ENCODE data around the gene GJD3.

Gene GJD3

DNA sequence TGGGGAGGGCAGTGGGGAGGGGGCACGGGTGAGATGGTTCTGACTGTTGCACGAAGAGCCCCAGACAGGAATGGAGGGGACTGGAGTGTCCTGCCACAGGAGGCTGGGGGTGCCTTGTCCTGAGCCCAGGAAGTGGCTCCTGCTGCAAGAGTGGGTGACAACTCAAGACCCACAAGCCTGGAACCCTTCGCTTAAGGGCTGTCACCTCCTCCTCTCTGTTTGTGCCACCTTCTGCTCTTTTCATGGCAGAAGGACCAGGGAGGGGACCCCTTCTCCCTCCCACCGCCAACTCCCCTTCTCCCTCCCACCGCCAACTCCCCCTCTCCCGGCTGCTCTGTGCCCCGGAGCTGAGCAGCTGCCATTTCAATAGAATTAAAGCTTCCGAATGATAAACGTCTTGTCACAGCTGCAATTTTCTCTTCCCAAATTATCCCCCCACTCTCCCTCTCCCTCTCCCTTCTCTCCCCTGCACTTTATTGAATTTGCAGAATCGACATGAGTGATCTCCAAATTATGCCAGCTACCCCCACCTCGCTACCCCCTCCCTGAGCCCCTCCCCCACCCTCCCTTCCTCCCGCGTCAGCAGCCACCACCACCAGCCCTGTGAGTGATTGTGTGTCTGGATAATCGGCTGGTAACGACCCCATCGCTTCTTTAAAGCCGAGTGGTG is 13.7 kb downstream of the GJD3 start:
- DNase-seq, result no peak

DNA sequence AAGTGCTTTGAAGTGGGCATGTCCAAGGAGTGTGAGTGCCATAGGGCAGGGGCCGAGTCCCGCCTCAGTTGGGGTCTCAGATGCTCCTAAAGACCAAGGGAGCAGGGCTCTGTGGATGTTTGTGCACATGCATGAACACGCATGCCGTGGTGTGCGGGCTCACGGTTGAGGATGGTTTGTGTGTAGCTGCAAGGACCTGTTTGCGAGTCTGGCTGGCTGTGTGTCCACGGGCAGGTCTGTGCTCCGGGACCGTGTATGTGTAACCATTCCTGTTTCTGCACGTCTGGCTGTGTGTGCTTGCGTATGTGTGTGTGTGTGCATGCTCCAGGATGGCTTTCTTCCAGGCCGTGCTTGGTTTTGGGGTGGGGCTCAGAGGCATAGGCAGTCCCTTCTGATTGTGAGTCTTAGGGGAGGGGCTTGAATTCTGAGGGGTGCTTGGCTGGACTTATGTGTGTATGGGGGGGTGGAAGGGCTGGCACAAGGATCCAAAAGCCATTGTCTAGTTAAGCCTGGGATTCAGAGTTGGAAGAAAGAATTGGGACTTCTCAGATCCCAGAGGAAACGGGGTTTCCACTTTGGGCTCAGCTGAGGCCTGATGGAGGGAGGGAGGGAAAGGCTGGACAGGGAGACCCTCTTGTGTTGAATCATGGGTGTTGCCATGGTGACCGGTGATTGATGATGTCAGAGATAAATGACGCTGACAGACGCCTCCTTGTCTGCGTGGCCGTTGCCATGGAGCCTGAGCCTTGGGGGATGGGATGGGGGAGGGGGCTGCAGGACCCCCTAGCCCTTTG is 14.4 kb downstream of the GJD3 start:
- DNase-seq, result no peak

DNA sequence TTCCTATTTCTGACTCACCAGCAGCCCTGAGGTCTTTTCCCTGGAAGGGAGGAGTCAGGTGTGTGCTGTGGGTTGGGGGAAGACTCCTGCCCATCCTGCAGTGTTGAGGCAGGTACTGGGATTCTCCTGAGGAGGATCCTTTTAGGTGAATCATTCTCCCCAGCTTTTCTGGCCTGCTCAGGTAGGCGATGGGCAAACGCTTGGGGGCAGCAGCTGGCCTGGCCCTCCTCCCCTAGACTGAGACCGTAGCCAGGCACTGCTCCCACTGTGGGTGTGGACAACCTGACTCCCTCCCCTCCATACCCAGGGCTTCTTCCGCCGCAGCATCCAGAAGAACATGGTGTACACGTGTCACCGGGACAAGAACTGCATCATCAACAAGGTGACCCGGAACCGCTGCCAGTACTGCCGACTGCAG is 15.1 kb downstream of the GJD3 start:
- no peak for DNase-seq

DNA sequence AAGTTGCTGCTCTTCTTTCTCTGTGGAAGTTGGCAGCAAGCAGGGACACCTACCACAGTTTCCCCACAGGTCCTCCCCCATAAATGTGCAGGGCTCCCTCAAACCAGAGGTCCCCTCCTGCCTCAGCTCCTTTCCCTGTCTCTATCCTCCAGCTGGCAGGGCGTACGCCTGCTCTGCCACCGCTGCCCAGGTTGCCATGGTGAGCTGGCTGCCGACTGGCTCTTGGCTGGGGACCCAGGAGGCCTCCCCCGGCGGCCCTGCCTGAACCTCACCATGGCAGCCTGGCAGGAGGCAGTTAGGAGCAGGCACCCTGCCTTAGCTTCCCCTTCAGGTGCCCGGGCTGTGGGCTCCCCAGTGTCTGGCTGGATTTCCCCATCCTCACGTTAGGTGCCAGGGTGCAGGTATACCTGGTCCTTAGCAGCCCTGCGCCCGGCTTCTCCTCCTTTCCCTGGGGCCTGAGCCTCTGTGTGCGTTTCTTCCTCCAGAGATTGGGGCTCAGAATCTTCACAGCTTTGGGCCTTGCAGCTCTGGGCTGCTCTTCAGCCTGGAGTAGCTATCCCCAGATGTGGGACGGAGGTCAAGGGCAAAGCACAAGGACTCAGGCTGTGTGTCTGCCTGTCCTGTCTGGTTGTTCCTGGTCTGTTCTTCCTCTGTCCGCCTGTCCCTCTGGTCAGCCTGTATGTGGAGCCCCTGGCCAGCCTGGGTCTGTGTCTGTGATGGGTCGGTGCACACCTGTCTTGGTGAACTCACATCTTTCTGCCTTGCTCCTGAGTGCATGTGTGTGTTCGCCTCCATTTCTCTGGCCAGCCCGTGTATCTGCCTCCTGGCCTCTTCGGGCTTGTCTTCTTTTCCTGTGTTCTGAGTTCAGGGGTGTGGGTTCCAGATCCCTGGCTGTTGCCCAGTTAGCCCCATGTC is 15.7 kb downstream of the GJD3 start:
- no peak for DNase-seq

DNA sequence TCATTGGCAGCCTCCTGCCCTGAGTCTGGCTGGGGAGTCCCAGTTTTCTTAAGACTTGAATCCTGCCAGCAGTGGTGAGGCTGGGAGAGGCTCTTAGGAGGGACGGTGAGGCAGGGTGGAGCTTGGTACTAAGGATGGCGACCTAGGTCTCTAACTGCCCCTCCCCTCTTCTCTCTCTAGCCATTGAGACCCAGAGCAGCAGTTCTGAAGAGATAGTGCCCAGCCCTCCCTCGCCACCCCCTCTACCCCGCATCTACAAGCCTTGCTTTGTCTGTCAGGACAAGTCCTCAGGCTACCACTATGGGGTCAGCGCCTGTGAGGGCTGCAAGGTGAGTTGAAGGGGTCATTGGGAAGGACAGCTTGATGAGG is 16.4 kb downstream of the GJD3 start:
- DNase-seq, result no peak

DNA sequence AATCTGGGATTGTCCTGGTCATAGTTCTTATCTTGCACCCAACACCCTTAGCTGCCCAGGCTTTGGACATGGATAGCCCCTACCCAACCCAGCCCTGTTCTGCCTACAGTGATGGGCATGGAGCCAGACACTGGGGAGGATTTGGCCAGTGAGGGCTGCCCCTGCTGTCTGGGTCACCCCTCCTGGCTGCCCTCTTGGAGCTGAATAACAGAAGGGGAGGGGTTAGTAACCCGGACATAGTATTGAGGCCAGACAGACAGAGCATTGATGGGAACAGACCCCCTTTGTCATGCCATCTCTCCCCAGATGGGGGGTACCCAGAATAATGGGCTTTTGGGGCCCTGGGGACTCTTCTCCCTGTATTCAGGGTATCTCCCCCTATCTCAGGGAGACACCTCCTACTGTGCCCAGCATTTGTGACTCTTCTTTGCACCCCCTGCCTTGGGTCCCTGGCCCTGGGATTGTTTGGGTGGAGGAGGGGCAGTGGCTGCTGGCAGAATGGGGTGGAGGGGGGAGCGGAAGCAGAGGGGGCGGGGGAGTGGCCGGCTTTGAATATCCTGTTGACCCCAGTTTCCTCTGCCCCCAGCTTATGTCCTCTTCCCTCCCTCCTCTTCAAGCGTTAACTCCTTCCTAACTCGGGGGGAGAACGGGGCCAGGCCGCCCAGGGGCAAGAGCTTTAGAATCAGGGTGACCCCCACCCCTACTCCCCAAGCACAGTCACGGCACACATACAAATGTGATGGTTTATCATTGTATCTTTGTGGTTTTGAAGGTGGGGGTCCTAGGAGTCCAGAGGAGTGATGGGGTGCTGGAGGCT is 17.0 kb downstream of the GJD3 start:
- peak; percentile 32 for DNase-seq

DNA sequence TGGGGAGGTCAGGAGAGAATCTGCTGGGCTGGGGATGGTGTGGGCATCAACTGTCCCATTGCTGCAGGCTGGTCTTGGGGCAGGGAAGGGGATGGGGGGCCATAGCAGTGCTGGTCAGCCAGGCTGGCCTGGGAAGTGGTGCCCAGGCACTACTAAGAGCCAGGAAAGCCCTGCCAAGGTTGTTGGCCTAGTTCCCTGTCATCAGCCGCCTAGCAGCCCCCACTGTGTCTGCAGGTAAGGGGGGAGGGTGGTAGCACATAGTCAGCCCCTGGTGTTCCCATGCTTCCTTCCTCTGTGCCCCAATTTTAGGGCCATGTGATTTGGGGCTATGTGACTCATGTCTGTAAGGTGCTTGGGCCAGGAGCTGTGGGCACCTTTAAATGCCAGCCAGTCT is 17.8 kb downstream of the GJD3 start:
- peak; percentile 46 for DNase-seq

DNA sequence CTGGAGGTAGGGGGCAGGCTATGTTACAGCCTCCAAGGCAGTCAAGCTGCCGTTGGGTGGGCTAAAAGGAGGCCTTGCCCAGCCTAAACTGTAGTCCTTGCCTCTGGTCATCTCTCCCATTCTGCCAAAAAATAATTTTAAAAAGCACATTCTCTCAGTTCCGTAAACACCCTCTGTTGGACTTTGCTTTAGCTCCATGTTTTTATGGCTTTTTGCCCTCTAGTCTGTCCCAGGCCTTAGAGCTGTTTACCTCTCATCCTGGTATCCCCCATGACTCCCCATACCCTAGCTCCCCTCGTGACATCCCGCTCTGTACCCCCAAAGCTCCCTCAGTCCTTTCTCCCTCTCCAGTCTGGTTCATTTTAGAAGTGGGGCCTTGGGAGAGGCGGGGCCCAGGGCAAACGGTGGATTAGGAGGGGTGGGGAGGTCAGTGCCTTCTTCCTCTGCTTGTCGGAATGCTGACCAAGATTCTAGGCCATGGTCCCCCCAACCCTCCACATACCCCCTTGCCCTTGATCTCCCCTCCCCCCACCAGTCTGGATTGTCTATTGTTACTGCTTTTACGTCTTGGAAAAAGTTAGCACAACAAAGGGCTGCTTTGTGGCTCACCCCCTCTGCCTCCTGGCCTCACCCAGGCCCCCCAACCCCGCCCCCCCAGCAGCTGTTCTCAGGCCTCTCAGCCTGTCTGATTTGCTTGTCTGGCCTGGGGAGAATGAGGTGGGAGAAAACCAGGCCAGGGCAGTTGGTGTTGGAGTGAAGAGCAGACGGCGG is 18.4 kb downstream of the GJD3 start:
- DNase-seq, result peak; percentile 19

DNA sequence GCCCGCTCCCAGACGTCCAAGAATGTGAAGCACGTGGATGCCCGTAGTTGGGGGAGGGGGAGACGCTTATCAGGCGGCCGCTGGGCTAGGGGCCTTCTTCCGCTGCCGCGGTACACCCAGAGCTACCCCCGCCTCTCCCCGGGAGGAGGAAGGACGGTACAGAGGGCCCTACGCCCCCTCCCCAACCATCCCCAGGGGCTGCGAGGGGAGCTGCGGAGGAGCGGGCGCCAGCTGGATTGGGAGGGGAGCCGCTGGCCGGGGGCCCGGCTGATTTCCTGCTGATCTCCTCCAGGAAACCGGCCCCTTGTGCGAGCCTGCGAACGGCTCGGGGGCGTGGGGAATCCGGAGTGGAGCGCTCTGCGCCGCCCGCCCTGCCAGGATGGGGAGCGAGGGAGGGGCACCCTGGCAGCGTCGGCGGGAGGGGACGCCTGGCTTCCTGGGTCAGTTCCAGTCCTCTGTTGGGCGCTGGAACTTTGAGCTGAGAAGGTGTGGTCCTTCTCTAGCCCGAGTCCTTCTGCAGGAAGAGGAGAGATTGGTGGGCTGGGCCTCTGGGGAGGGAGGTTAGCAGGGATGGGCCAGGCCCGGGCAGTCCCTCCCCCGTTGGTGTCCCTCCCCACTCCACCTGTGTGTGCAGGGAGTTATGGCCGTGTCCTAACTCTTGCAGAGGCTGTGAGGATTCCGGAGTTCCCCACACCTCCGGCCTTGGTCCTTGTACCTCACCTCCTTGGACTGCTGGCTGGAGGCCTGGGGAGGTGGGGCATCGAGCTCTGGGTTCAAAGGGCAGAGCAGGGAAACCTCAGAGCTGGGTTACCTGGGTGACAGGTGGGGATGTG is 19.2 kb downstream of the GJD3 start:
- DNase-seq, result peak; percentile 62

DNA sequence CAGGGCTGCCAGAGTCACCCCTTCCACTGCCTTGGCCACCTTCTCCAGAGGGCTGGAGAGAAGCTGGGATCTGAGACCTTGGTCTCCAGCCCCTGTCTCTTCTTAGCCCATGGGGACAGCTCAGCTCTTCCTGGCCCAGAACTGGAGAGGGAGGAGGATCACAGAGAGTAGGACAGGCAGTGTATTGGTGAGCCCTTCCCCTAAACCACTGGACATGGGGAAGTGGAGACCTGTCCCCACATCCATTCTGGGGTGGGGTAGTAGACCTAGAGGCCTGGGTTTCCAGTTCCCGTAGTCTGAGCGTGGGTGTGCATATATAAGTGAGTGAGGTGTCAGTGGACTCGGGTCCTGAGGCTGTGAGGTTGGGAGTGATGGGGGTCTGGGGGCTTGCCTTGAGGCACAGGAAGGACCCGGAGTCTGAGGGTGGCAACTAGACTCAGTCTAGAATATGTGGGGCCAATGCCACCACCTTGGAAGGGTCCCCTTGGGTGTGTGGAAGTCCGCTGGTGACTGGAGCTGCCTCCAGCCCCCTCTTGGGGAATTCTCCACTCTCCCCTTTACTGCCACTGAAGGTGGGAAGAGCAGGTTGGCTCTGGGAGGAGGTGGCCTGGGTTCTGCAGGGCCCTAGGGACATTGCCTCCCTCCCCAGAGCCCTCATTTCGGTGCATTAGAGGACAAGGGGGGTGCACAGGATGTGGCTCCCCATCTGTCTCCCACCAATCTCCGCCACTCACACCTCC is 19.9 kb downstream of the GJD3 start:
- DNase-seq, result no peak

DNA sequence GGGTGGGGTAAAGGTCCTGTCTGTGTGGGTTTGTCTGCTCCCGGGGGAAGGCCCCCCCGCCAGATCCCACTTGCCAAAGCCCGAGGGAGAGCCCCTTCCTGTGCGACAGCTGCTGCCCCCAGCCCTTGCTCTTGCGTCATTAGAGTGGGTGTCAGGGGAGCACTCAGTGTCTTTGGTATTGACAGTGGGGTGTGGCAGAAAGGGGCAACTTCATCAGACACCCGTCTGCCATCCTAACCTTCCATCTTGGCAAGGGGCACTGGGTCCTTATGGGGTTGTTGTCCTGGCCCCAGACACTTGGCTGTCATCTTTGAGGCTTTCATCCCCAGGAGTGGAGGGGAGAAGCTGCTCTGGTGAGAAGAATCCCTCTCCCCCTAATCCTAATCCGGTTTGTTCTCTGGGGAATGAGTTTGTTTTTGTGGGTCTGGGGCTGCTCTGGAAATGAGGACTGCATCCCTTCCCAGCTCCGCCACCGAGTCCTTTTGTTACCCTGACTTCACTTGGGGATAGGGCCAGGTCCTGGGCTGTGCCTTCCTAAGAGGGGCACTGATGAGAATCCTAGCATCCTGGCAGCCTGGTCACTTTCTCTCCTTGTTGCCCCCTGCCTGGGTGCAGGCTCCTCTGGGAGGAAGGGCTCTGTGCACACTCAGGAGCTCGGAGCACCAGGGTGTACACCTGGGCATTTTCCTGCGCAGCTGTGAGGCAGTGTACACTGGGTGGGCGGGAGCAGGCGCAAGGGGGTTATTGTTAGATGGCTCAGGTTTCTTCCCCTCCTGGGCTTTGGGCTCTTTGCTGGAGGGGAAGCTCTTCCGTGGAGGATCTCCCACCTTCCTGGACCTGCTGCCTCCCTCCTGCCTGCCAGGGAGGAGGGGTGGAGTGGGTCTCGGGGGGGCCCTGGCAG is 21.1 kb downstream of the GJD3 start:
- DNase-seq, result no peak

DNA sequence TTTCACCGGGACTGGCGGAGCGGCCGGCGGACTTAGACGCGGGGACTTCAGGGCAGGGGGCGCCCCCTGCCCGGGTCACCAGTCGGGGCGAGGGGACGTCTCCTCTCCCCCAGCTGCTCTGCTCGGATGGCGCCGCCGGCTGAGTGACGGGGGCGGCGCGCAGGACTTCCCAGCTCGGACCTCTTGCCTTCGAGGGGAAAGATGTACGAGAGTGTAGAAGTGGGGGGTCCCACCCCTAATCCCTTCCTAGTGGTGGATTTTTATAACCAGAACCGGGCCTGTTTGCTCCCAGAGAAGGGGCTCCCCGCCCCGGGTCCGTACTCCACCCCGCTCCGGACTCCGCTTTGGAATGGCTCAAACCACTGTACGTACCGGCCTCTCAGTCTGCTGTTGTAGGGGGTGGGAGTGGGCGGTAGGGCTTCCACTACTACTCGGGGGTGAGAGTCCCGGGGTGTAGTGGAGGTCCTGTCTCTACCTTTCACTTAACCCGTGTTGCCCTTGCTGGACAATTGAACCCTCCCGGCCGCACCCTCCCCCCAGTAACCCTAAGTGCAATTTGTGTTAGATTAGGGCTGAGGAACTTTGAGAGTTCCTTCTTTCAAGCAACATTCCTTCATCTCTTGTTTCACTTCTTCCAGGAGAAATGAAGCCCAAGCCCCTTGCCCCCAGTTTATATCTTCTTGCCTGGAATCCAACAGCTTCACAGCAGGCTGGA is 21.9 kb downstream of the GJD3 start:
- no peak for DNase-seq

DNA sequence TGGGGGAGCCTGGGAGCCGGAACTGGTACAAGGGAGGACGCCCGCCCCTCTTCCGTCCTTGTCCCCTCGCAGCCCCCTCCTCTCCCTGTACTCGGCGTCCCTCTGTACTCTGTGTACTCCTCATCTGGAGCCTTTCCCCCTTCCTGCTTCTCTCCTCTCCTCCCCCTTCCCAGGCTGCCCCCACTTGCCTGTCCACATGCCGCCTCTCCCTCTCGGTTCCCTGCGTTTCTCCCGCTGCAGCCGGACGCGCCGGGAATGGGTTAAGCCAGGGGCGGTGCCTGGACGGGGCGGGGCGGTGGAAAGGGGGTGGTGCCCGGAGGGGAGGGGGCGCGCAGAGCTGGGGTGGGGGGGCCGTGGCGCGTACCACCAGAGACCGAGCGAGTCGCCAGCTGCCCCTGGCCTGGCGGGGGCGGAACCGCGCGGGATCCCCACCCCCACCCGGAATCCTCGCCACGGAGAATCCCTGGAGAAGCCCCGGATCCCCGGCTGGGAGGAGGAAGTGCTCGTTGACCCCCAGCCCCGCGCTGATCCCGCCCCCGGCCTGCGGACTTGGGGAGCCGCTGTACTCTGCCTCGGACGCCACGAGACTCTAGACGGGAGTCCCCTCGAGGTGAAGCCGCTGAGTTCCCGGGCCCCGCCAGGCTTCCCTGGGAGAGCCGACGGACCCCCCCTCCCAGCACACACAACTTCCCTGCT is 22.6 kb downstream of the GJD3 start:
- peak; percentile 62 for DNase-seq

DNA sequence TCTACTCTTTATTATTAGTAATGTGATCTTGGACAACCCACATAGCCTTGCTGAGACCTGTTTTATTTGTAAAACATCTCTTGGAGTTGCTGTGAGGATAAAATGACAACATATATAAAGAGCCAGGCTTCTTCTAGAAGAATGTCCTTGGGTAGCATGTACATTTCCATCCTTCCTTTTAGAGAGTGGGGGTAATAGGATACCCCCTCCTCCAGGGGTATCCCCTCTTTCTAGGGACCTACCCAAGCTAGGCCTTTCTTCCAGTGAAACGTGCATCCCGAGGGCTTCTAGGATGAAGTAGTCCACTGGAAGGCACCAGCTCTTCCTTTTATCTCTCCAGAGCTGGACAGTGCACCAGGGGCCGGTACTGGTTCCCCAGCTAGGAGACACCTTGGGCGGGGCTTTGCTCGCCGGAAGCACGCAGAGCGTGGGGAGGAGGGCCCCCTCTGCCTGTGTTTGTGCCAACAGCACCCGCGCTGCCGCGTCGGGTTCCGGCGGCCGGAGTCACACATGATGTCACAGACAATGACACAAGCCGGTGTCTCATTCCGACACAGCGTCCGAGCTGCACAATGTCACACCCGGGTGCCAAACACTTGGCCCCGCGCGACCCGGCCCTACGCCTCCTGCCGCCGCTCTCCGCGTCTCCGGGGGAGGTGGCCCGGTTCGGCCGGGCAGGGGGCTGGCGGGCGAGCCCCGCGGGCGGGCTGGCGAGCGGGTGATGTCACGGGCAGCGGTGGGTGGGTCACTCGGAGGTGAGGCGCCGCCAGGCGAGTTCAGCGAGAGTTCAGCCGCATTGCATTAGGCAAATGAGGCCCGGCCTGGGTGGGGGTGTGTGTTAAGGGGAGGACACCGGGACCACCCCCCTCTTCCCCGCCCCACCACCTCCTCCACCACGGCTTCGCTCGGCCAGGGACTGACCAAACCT is 23.4 kb downstream of the GJD3 start:
- peak; percentile 91 for DNase-seq

DNA sequence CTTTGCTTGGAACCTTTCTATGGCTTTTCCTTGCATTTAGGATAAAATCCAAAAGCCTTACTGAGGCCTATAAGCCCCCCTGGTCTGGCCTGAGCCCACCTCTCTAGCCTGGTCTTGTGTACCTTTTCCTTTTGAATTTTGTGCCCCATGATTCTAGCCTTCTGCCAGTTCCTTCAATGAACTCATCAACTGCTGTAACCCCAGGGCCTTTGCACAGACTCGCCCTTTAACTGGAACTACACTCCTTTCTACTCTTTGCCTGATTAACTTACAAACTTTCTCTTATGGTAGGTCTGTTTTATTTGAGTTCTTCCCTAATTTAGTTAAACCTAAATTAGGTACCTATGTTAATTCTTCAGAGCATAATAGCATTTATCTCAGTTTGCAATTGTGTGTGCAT is 24.2 kb downstream of the GJD3 start:
- no peak for DNase-seq

DNA sequence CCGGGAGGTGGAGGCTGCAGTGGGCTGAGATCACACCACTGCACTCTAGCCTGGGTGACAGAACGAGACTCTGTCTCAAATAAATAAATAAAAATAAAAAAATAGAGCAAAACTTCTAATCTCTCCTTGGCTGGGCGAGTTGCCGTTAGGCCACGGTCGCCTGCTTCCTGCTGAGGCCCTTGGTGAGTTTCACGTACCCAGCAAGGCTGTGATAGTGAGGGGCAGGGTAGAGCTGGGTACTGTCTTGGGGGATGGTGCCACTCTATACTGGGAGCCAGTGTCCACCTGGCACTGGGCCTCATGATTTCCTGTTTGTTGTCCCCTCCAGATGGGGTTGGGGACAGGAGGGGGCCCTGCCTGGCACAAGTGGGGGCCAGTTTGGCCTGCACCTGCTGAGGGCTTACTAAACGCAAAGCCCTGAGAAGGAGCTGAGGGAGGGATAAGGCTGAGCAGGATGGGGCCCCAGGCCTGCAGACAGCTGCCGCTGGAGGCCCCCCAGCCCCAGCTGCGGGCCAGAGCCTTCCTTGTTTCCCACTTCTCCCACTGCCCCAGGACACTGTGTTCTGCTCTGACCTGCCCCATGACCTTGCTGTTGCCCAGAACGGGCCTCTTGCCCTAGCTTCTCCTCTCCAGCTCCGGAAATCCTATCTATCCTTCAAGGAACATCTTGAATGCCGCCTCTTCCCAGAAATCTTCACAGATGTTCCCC is 25.4 kb downstream of the GJD3 start:
- no peak for DNase-seq

All from activated T-cell treated with anti-CD3 and anti-CD28 coated beads, Interleukin-2, amount 50 U/mL, for 1 hour (primary cell).